GM12872 (cell line): Measurements from ENCODE around the gene PIK3R1.

Source experiments
- TF ChIP-seq, protein P1 (sequence below): IDR thresholded peaks from 3 replicates; pipeline ENCODE4 v1.5.1; 2011; ENCODE audit warnings: low read depth, mild to moderate bottlenecking, low read length, moderate library complexity; ENCODE audit not compliant: insufficient read depth

The PIK3R1 gene

GRCh38 chr5:68329554-68330255 is 114.1 kb downstream of the PIK3R1 start:
- TF ChIP-seq, protein P1, sequence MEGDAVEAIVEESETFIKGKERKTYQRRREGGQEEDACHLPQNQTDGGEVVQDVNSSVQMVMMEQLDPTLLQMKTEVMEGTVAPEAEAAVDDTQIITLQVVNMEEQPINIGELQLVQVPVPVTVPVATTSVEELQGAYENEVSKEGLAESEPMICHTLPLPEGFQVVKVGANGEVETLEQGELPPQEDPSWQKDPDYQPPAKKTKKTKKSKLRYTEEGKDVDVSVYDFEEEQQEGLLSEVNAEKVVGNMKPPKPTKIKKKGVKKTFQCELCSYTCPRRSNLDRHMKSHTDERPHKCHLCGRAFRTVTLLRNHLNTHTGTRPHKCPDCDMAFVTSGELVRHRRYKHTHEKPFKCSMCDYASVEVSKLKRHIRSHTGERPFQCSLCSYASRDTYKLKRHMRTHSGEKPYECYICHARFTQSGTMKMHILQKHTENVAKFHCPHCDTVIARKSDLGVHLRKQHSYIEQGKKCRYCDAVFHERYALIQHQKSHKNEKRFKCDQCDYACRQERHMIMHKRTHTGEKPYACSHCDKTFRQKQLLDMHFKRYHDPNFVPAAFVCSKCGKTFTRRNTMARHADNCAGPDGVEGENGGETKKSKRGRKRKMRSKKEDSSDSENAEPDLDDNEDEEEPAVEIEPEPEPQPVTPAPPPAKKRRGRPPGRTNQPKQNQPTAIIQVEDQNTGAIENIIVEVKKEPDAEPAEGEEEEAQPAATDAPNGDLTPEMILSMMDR: no peak

GRCh38 chr5:68330574-68330973 is 115.0 kb downstream of the PIK3R1 start:
- TF ChIP-seq, protein P1: no peak

GRCh38 chr5:68331192-68332079 is 115.9 kb downstream of the PIK3R1 start:
- TF ChIP-seq, protein P1: no peak

DNA sequence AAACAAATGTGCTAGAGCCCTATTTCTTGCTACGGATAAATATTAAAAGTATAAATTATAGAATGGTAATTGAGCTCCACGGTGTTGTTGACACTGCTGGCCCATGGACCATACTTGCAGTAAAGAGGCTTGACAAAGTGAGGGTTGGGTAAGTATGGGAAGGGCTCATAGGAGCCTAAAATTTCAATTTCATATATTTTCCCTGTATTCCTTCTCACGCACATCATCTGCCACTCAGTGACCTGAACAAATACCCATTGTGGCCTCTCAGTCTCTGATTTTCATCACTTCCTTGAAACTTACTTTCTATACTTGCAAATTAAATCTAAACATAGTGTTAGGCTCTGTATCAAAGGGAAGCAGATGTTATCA is 116.5 kb downstream of the PIK3R1 start:
- TF ChIP-seq, protein P1: no peak

- TF ChIP-seq, protein P1: no peak
Measured at GRCh38 chr5:68332556-68332955, 117.0 kb downstream of the PIK3R1 start.

DNA sequence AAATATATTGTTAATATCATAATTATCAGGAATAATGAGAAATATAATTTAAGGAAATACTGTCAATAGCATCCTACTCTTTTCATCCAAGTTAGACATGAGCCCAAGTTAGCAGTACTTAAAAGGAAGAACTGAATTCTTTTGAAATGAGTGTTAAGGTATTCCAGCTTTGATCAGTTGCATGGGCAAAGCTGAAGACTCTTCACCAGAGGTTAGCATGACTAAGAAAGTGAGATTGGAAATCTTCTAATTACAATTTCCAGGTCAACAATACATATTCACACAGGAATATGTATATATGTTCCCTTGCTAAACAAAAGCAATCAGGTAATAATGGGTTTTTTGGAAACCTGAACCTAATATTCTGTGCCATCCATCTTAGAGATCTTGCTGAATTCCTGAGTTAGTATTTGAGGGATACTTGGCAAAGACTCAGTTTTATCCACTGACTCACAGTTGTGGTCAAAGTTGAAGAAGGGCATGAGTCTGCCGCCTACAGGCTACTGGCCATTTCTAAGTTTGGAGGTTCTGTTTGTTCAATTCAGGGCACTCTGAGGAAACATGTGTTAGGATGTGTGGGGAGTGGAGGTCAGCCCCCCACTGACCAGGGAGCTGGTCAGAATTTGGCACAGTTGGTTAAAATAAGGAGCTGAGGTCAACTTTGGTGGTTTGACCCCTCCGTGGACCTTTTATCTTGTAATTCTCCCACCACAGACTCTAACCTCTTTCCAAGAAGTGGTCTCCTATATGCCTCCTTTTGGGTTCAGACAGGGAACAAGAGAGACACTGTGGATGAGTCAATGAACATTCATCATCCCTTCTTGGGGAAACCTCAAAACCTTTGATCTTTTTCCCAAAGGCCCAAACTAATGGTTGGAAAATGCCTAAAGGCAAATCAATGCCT is 118.3 kb downstream of the PIK3R1 start:
- TF ChIP-seq, protein P1: no peak

GRCh38 chr5:68334553-68334886 is 119.0 kb downstream of the PIK3R1 start:
- TF ChIP-seq, protein P1: no peak
